Measurements from ENCODE around the gene ZNF66.
"Not testable (repeated sequence)": the region's sequence is repeated elsewhere in the genome, so short reads cannot be mapped to it uniquely, and the experiment has no call there.

The ZNF66 gene

GRCh38 chr19:20776083-20777076 lies at the start of gene ZNF66:
TSS of gene ZNF66 (plus strand) at chr19:20776304. CDS start at chr19:20776448, 144 bp downstream.
- peak; percentile 96 for DNase-seq

GRCh38 chr19:20750169-20750568 lies 25.9 kb upstream of the ZNF66 start:
- DNase-seq: not testable (repeated sequence)

GRCh38 chr19:20752291-20752690 lies 23.8 kb upstream of the ZNF66 start:
- not testable (repeated sequence) for DNase-seq

DNA sequence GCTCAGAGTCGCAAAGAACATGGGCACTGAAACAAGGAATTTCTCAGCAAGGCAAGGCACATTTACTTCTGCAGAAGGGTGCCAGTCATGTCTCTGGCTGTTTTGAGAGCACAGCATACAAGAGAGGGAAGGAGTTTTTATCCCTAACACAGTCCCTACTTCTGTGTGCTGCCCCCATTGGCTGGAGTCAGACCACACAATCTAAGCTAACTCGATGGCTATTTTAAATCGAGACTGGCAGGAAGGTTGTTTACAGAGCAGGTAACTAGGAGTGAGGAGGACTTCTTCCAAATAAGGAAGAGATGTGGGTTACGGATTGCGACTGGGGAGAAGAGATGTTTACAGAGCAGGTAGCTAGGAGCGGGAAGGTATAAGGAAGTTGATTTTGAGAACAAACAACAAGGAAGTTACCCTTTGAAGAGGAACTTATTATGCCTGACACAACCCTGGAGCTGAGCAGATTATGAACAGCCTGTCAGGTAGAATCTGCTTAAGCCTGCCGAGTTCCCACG lies 6.8 kb upstream of the ZNF66 start:
- DNase-seq: not testable (repeated sequence)

DNA sequence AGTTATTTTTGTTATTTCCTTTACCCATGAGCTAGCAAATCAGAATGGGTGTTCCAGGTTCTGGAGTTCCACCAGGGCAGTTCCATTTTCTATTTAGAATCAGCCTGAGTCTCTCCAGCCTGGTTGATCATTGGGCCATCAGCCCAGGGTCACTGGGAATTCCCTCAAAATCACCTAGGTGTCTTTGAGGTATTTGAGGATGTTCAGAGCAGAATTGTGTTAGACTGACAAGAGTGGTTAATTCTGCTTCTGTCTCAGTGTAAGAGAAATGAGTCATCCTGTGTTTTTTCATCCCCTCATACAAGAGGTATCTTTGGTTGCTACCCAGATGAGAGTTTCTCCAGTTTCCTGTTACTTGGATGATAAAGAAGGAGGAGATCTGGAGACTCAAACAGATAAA lies 11.7 kb downstream of the ZNF66 start:
- DNase-seq: no peak

DNA sequence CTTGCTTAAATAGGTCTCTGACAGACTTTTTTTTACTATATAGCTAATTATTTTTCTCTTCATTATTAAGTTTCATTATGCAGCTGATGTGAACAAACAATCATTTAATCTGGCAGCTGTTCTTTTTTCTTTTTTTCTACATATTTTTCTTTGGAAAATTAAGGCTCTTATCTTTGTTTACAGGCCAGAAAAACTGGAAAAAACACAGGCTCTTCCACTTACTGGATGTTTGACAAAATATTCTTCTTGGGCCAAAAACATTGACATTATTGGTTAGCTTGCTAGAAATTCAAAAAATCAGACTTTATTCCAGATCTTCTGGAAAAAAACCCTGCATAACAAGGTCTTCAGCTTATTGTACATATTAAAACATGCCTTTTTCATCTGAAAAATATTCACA lies 15.7 kb downstream of the ZNF66 start:
- no peak for DNase-seq

DNA sequence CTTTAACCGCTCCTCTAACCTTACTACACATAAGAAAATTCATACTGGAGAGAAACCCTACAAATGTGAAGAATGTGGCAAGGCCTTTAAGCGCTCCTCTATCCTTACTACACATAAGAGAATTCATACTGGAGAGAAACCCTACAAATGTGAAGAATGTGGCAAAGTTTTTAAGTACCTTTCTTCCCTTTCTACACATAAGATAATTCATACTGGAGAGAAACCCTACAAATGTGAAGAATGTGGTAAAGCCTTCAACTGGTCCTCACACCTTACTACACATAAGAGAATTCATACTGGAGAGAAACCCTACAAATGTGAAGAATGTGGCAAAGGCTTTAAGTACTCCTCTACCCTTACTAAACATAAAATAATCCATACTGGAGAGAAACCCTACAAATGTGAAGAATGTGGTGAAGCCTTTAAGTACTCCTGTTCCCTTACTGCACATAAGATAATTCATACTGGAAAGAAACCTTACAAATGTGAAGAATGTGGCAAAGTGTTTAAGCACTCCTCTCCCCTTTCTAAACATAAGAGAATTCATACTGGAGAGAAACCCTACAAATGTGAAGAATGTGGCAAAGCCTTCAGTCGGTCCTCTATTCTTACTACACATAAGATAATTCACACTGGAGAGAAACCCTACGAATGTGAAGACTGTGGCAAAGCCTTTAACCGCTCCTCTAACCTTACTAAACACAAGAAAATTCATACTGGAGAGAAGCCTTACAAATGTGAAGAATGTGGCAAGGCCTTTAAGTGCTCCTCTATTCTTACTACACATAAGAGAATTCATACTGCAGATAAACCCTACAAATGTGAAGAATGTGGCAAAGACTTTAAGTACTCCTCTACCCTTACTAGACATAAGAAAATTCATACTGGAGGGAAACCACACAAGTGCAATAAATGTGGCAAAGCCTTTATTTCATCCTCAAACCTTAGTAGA lies 30.5 kb downstream of the ZNF66 start:
- not testable (repeated sequence) for DNase-seq

GRCh38 chr19:20840371-20840770 lies 64.3 kb downstream of the ZNF66 start:
- DNase-seq: no peak

Measured in activated CD8-positive, alpha-beta memory T cell treated with anti-CD3 and anti-CD28 coated beads for 24 hours (primary cell).